Measurements from ENCODE around the gene A4GNT.

GRCh38 chr3:138114431-138114918 is 17.7 kb downstream of the A4GNT start:
- TF ChIP-seq, protein P1, sequence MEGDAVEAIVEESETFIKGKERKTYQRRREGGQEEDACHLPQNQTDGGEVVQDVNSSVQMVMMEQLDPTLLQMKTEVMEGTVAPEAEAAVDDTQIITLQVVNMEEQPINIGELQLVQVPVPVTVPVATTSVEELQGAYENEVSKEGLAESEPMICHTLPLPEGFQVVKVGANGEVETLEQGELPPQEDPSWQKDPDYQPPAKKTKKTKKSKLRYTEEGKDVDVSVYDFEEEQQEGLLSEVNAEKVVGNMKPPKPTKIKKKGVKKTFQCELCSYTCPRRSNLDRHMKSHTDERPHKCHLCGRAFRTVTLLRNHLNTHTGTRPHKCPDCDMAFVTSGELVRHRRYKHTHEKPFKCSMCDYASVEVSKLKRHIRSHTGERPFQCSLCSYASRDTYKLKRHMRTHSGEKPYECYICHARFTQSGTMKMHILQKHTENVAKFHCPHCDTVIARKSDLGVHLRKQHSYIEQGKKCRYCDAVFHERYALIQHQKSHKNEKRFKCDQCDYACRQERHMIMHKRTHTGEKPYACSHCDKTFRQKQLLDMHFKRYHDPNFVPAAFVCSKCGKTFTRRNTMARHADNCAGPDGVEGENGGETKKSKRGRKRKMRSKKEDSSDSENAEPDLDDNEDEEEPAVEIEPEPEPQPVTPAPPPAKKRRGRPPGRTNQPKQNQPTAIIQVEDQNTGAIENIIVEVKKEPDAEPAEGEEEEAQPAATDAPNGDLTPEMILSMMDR (conservative IDR thresholded peaks at IDR 0.05; ENCODE audit: low read length) = no peak
- TF ChIP-seq EZH2phosphoT487 (IDR thresholded peaks at IDR 0.05; ENCODE audit: borderline replicate concordance, low read depth, low read length) = no peak

All from OCI-LY7 (cell line).